Fibroblast of skin of back (primary cell): ENCODE measurements around the gene CHST10.

Experiments
- DNase-seq: peaks from one replicate; pipeline ENCODE4 v3.0.0-alpha.2; 2013

The CHST10 gene

DNA sequence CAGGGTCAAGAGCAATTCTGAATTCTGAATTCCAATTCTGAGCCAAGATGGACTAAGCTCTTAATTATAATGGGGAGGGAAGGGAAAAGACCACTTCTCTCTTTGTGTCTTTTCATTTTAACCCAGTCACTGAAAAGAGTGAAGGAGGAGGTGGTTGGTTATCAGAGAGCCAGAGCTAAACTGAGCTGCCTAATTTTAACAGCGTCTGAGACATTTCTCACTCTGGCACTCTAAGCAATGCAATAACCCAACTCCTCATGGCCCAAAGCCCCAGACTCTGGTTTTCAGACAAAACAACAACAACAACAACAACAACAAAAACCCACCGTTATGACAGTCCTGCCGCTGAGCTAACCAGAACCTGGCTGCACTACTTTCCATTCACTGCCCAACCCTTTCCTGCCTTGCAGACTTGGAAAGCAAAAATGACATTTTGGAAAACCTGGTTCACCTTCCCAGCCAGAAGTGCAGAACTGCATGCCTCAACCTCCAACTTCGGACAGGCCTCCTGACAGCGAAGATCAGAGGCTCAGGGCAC lies 1.0 kb downstream of the CHST10 start:
- DNase-seq, result no peak

DNA sequence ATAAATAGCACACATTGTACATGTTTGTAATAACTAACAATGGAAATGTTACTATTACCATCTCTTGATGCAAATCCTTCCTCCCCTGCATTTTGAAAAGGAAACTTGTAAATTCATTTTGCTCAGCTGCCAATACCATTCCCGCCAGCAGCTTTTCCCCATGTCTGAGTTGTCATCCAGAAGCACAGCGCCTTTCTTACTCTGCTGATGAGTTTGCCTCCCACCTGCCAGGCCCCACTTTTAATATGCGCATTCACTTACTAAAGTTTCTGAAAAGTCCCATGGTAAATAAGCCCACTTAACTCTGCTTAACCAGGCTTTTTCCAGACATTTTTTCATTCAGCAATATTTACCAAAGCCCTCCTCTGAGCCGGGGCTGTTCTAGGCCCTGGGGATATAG lies 3.9 kb downstream of the CHST10 start:
- DNase-seq, result no peak

DNA sequence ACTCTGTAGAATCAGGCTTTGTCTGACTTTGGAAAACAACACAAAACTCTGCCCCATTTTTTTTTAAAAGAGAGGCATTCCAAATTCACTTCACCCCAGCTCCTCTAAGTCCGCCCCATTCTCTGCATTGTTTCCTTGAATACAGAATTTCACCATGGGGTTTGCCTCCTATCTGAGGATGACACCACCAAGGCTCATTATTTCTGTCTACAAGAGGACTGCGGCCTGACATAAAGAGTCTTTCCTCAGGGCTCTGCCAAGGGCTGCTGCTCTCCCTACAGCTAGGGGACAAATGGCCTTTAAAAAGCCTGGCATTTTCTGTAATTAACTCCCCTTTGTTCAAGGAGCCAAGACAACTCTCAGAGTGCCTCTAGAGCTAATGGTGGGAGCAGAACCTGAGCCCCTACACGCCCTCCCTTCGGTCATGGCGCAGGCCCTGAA lies 4.6 kb downstream of the CHST10 start:
- DNase-seq, result no peak

- DNase-seq, result no peak
These were observed 5.0 kb downstream of the CHST10 start for GRCh38 chr2:100412466-100412865.

DNA sequence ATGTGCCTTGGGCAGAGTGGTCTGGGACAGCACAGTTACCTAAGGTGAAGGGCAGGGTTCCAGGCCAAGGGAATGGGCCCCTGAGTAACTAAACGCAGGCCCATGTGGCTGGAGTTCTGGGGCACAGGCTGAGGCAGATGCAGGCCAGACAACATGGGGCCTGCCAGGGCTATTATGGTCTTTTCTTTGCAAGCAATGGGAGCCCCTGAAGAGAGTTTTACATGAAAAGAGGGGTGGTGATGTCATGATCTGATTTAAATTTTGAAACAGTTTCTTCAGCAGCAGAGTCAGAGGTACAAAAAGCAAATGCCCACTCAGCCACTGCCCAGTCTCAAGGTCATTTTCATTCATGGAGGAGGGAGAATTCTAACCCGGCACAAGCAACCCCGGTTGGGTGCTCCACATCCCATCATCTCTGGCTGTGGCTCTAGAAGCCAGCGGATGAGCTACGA lies 5.6 kb downstream of the CHST10 start:
- no peak for DNase-seq

DNA sequence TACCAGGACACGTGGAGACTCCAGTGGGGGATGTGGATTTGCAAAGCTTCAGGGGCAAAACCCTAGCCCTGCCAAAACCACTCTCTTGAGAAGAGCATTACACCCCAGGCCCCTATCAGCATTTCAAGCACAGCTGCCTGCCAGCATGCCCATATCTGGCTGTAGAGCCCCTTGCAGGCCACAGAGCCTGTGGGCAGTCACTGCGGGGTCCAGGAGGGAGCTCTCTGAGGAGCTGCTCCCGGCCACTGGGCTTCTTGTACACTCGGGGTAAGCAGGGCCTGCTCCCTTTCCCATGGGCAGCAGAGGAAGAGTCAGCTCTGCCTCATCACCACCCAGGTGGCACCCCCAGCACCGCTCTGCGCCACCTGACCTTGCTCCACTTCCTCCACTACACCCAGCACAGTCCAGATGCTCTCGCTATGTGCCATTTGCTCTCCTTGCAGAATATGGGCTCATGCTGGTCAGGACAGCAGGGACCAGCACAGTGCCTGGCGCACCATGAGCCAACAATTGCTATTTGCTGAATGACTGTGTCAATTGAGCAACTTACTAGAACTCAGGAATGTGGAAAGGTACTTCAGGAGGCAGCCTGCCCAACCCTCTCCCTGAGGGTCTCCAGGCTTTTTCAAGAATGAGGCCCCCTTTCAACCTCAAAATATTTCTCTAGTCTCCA lies 7.4 kb downstream of the CHST10 start:
- DNase-seq, result no peak

GRCh38 chr2:100409461-100409860 lies 8.0 kb downstream of the CHST10 start:
- DNase-seq, result no peak

GRCh38 chr2:100408941-100409340 lies 8.5 kb downstream of the CHST10 start:
- no peak for DNase-seq

GRCh38 chr2:100408104-100408503 lies 9.4 kb downstream of the CHST10 start:
- no peak for DNase-seq

DNA sequence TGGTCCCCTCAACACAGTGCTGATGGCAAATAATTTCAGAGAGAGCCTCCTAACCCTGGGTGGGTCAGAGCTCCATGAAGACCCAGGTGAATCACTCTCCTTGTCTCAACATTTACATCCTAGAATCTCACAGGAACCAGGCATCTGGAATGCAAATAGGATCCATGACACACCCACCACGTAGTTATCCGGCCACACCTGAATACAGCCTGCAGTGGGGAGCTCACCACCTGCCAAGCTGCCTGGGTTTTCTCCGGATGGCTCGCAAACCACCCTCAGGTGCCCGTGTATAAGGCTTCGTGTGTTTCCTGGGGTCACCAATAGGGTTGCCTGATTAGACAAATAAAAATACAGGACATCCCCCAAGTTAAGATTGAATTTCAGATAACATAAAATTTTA lies 9.9 kb downstream of the CHST10 start:
- DNase-seq, result no peak

GRCh38 chr2:100407073-100407472 lies 10.4 kb downstream of the CHST10 start:
- no peak for DNase-seq

- DNase-seq, result no peak
These were observed 11.4 kb downstream of the CHST10 start for GRCh38 chr2:100406120-100406508.

DNA sequence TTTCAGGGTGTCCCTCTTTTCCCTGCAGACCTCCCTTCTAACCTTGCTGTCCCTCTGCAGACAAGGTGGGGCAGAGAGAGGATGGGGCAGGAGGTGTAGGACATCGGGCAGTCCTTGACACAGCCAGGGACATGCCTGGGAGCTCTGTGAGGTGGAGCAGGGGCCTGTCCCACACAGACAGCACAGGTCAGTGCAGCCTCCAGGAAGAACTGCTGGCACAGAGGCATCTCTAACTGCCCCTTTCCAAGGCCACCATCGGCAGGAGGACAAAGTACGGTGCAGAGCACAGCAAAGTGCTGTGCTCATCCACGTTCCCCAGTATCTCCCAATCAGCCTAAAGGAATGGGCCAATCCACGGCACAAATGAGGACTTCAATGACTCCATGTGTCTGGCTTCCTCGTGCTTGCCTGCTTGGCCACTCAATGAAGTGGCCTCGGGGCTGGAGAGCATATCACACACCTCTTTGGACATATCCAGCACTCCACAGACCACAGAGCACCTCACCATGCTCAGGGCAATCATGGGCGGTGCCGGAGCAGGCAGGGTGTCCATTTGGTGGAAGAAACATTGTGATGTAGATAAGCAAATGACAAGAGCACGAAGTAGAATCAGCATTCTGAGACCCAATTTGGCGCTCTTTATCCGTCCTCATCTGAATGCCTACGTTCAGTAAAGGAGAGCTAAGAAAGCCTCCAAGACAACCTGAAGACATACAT lies 11.9 kb downstream of the CHST10 start:
- DNase-seq, result no peak

DNA sequence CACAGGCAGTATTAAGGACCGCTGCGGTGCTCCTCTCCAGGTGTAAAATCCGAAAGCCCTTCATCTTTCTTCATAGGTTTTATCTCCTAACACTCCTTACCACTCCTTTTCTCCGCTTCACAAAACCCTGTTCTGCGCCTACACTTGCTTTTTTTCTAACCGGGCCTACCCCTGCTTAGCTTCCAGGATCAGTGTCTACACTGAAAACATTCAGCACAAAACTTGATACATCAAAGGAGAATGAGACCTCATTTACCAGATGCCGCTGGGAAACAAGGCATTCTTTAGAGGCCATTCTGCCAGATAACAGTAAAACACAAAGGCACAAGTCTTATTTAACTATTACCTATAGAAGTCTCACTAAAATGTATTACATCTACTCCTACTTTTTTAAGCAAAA lies 13.1 kb downstream of the CHST10 start:
- no peak for DNase-seq

DNA sequence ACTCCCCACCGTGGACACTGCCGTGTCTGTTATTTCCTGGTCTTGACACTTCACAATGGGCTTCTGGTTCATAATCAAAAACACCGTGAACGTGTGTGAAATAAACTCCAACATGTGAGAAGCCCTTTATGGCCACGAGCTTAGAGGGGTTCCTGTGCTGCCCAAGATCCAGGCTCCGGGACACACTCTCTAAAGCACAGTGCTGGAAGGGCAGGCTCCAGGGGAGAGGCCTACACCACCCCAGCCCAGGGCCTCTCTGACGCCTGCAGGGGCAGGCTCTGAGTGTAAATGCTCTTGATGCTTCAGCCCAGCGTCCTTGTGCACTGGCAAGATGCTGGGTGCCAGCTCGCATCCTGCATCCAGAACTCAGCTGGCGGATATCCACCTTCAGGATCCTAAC lies 13.7 kb downstream of the CHST10 start:
- no peak for DNase-seq

DNA sequence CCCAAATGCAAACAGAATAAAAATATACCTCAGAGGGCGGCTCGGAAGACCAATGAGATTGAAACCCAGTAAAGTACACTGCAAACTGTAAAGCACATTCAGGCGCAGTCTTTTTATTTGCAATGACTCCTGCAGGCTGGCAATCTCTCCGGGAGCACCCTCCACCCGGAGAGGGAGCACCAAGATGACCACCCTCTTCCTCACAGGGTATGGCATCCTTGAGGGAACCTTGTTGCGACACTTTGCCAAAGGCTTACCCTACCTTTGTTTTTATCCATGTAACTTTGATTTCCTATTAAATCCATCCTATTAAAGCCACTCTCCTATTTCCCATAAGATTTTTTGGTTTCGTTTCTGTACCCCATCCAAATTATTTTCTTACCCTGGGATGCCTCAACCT lies 16.2 kb downstream of the CHST10 start:
- no peak for DNase-seq

- no peak for DNase-seq
These were observed 17.8 kb downstream of the CHST10 start for GRCh38 chr2:100399714-100400113.

DNA sequence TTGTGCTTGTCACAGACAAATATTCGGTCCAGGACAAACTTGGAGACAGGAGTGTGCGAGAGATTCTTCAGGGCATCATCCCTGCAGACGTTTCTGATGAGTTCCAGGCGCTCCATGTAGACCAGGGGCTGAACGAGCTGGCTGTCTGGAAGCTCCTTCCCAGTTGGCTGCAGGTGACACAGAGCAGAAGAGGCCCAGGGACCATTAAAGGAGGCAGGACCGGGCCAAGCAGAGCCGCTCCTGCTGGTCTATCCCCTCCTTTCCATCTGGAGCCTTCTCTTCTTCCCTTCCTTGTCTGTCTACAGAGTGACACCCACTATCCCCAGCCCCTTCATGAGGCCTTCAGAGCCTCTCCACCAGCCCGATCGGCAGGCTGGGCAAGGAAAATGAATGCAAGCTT lies 19.5 kb downstream of the CHST10 start:
- DNase-seq, result no peak

DNA sequence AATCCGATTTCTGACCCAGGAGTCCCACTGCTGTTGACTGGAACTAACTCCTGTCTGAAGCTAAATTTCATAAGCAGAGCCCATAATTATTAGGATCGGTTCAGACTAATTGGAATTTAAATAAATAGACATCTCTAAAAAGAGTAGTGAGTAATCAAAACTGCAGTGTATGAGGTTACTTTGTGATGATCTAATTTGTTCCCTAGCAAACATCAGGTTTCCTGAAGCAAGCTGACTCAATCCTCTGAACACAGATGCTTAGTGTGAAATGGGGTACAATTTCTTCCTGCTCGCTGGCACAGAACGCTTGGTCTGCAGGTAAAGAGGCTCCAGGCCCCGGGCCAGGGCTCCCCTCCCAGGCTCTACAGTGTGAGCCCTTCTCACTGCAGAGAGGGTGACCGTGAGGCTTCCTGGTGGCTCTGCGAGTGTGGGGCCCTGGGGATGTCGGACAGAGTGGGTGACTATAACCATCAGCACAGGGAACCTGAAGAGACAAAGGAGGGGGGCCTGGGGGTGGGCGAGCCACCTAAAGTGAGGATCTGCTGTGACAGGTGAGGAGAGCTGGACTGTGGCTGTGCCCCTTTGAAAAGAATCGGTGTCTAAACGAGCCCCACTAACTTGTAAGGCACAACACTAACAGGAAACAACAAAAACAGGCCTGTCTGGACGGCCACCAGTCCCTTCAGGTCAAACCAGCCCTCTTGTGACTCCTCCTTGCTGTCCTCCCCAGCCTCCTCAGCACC lies 20.2 kb downstream of the CHST10 start:
- no peak for DNase-seq

DNA sequence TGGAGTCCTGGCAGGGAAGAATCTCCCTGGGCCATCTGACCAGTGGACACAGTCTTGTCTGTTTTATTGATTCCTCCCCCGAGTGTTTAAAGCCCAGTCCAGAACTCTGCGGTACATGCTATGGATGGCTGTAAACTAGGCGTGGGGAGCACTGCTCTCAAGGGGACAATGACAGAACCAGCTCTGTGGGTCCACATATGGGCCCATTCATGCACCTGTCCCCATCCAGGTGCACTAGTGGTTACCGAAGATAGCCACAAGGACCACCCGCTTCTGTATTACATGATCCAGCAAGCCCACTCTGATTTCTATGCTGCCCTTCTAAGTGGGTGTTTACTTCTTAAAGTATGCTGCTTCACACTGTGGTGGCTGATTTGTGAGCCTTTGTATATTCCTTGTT lies 21.0 kb downstream of the CHST10 start:
- DNase-seq, result no peak

- no peak for DNase-seq
These were observed 21.7 kb downstream of the CHST10 start for GRCh38 chr2:100395532-100396350.

DNA sequence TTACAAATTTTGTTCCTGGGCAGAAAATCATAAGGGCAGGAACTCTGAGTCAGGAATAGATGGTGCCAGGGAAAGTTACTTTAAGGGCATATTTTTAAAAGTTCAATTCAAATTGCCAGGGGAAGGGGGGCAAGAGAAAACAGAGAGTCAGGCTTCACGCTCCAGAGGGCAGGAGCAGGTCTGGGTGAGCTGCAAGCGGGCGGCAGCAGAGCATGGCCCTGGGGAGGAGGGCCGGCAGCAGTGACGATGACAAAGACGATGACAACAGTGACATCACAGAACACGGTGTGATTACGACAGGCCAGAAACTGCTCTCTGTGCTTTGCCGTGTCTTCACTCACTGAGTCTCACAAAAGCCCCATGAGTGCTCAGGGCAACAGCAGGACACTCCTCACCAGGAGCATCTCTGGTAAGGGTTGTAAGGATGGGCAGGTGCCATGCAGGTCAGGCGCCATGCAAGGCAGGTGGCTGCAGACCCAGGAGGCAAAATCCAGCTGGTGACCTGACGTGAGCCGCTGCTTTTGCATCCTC lies 23.3 kb downstream of the CHST10 start:
- no peak for DNase-seq
